ENCODE results near the gene F7.
A peak's percentile ranks its signal among the peaks of the same experiment; 100 is the strongest.

F7 gene

DNA sequence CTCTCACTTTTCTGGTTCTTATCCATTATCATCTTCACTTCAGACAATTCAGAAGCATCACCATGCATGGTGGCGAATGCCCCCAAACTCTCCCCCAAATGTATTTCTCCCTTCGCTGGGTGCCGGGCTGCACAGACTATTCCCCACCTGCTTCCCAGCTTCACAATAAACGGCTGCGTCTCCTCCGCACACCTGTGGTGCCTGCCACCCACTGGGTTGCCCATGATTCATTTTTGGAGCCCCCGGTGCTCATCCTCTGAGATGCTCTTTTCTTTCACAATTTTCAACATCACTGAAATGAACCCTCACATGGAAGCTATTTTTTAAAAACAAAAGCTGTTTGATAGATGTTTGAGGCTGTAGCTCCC, 14.2 kb downstream of the F7 start:
- no peak for DNase-seq

DNA sequence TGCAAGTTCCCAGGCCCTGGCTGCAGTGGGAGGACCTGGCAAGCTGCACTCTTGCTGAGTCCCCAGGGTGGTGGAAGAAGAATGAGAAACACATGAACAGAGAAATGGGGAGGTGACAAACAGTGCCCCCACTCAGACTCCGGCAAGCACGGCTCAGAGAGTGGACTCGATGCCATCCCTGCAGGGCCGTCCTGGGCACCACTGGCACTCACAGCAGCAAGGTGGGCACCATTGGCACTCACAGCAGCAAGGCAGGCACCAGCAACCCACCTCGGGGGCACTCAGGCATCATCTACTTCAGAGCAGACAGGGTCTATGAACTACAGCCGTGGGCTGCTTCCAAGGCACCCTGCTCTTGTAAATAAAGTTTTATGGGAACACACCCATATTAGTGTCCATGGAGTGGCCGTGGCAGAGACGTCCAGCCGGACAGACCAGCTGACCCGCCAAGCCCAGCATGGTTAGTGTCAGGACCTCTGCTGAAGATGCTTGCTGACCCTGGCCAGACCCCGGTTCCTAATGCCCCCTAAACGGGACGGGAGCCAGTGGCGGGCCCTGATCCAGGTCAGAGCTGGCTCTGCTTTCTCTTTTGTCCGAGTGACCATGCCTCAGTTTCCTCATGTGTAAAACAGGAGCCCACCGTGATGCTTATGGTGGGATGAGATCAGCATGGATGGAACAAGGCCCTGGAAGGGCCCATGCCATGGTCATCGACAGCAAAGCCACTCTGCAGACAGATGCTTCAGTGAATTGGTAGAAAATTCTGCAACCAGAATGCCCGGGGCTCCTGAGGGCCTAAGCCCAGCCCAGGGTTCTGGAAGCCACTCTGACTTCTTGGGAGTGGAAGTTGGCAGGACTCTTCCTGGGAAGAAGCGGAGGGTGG, 14.9 kb downstream of the F7 start:
- DNase-seq = no peak

DNA sequence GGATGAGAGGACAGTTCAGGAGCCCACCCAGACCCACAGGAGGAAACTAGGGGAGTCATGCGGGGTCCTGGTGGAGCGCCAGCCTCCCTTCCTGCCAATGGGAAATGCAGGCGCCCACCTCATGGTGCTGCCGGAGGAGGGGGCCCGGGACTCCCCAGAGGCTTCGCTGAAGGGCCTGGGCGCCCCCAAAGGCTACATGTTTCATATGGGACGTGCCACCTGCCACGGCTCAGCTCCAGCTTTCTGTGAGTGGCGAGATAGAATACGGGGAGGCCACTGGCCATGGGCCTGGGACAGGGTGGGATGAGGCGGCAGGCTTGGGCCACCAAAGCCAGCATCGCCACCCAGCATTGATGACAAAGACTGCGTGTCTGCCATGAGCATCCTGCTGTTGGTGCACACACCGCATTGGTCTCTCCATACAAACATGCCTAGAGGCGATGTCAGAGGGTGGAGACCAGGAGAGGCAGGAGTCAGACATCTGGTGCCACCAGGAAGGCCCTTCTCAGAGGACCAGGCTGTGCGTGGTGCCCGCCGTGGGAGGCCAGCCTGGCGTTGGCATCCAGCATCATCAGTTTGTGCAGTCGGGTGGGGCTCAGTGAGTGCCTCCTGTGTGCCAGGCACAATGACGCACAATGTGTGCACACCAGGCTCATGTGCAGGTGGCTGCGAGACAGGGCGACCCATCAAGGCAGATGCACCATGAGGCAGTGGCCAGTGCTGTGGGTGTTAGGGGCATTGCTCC, 15.8 kb downstream of the F7 start:
- no peak for DNase-seq

DNA sequence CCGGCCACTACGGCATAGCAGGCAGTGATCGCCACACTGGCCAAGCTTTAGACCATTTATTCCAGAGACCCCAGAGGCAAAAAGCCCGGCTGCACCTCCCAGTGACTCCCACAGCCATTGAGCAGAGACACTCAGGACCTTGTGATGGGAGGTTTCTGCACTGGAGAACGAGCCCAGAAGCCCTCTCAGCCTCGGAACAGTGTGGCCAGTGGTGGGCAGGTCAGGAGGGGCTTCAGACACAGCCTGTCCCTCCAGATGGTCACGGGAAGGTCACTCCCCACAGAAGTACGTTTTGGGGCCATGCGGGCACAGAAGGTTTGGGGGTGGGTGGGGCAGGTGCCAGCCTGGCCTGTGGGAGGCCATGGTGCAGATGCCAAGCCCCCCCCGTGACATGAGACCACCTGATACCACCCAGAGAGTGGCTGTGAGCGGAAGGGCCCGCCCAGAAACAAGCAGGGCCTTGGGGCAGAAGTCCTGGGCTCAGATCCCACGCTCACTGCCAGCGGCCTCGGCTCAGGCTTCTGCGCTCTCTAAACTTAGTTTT, 16.4 kb downstream of the F7 start:
- DNase-seq = no peak

DNA sequence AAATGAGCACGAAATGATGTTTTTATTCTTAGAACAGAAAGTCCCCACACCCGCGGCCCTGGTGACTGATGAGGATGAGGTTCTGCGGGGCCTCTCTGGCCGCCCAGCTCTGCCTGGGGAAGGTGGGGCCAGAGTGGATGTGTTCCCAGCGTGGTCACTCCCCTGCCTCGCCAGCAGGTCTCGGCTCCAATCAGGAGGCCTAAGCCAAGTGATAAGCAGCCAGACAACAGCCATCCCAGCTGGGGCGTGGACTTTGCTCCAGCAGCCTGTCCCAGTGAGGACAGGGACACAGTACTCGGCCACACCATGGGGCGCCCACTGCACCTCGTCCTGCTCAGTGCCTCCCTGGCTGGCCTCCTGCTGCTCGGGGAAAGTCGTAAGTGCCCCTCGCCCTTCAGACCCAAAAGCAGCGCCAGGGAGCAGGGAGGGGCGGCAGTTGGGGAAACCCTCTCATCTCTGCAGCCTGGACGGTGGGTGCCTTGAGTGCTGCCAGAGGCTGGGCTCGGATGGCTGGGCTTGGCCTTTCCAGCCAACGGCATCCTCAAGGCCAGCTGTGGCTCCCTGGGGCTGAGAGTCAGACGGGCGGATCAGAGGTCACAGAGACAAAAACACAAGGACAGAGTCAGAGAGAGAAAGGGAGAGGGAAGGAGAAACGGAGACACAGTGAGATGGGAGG, 17.1 kb downstream of the F7 start, which contains the start of gene F10:
Gene F10, plus strand, starts transcription at position 250 of the 676 bp plus-strand sequence. Its CDS starts 57 bp downstream, at position 307.
- DNase-seq = no peak

DNA sequence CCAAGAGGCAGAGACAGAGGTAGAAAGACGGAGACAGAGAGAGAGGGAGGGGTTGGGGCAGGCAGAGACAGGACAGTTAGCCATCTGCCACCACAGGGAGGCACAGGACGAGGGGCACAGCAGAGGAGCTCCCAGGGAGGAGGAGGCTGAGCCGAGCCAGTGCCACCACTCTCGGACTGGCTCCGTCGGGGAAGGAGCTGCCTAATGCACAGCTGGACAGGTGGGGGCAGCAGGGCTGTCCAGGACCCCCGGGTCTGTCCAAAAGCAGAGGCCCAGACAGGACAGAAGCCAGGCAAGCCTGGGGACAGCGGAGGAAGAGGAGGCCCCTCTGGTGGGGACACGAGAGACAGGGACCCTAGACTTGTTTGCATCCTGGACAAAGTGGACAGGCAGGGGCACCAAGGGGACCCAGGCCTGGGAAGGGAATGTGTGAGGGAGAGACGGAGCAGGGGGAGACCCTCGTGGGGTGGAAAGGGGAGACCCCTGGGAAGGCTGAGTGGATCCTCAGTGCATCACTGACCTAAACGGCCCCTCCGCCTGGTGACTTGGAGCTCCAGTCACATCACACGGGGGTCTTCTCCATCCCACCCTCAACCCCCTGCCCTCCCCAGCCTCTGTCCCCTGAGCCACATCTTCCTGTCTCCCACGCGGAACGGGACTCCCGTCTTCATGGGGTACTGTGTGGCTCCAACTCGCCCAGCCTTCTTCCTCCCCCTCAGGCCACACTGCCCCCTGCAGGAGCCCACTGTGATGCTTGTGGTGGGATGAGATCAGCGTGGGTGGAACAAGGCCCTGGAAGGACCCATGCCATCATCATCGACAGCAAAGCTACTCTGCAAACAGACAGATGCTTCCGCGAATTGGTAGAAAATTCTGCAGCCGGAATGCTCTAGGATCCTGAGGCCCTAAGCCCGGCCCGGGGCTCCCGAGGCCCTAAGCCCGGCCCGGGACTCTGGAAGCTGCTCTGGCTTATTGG, 17.9 kb downstream of the F7 start:
- DNase-seq = no peak

DNA sequence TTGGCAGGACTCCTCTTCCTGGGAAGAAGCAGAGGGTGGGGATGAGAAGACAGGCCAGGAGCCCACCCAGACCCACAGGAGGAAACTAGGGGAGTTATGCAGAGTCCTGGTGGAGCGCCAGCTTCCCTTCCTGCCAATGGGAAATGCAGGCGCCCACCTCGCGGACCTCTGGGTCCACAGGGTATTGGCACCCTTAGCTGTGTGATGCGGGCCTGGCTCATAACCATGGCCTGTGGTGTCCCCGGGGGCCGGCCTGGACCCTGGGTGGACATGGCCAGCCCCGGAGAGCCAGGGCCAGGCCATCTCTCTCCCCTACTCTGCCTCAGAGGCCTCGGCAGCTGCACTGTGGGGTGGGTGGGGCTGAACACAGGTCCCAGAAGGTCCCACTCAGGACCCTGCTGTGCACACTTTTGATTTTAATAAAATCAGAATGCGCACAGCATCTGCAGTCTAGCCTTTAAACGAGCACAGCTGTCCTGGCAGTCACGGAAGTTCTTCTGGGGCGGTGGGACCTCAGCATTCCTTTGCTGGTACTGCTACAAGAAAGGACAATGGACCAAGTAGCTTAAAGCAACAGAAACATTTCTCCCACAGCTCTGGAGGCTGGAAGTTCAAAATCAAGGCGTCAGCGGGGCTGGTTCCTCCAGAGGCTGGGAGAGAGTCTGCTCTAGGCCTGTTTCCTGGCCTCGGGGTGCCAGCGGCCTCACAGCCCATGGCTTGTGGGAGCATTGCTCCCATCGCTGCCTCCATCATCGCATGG, 18.8 kb downstream of the F7 start:
- no peak for DNase-seq

DNA sequence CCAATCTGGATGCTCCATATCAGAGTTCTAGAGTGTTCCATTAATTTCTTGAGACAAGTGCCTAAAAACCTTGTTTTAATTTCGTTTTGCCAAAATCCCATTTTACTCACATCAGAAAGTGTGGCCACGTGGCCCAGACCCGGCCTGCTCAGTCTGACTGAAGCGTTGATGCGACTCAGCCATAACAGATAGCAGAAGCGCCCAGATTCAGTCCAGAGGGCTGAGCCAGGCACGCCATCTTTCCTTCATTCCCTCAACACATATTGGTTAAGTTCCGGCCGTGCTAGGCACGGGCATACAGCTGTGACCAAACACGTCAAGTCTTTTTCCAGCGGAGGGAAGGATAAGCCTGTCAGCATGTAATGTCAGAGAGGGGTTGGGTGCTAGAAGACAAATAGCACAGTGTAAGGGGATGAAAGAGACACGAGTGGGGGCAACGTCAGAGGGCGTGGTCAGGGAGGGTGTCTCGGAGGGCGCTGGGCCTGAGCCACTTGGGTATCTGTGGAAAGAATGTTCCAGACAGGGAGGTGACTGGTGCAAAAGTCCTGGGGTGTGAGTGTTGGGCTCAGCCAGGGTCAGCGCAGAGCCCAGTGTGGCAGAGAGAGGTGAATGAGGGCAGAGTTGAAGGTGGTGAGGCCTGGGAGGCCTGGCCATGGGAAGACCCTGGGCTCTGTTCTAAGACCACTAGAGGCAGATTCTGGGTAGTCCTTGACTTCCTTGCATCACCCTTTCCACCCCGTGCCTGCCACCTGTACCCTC, 20.1 kb downstream of the F7 start:
- DNase-seq = no peak

DNA sequence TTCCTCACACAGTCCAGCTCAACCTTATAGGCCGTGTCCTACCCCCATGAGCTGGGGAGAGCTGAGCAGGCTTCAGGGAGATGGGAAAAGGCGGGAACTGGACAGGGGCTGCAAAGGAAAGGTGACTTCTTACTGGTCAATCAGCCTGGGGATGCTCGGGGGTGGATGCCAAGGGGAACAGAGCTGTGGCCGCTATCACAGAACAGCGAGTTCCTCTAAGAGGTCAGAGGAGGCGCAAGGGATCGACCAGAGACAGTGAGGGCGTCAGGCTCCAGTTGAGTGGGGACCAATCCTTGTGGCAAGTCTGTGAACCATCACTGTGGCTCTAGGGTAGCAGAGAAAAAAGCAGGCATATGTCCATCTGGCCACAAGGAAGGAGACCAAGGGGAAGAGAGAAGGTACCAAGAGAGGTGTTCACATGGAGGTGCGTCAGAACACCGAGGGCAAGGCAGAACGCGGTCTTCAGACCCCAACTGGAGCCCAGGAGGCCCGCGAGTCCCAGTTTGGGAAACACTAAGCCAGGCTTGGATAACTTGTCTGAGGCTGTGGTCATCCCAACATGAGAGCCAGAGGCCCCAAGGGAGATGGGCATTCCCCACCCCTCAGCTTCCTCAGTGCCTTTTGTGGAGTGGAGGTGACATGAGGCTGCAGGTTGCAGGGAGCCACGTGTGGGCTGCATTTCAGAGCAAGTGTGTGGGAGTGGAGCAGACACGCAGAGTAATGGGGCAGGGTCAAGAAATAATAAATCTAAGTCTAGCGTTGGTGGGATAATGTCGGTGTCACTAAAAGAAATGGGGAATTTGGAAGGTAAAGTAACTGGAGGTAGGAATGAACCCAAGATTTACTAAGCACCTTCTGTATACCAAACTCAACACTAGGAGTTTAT, 20.9 kb downstream of the F7 start:
- DNase-seq = no peak

DNA sequence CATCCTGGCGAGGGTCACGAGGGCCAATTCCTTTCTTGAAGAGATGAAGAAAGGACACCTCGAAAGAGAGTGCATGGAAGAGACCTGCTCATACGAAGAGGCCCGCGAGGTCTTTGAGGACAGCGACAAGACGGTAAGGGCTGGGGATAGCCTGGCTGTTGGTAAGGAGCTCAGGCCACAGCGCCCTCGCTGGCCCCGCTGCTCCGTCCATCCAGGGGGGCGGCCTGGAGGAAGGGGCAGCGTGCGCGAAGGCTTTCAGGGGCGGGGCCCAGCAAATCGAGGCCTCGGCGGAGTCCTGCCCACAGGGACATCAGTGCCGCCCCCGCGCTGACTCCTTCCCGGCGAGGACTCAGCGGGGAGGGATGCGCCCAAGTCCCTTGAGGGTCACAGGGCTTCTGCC, 23.9 kb downstream of the F7 start:
- no peak for DNase-seq

DNA sequence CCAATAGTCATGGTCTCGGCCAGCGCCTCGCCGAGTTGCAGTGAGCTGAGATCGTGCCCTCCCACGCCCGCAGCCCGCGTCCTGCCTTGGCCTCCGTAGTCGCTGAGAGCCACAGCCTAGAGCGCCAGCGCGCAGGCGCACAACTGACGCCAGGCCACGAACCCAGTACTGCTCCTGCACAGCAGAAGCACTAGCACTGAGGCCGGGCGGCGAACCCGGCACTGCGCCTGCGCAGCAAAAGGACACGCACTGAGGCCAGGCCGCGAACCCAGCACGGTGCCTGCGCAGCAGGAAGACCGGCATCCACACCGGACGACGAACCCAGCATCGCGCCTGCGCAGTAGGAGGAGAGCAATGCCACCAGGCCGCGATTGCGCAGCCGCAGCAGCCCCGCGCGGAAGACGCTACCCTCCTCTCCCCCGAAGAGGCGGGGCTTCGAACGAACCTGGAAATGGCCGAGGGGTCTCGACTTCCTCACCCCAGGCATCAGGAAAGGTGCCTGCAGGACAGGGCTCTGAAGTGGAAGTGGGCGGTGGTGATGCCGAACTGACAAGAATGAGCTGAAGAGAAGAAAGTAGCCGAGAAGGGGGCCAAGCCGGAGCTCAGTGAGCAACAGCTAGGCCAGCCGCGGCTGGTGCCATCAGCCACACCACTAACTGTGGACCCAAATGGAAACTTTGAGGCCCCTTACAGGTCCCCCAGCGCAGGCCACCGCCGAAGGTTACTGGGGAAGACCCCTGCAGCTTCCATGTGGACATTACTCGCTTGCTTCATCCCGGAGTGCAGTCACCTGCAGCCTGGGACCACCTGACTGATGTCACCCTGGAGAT, 24.5 kb downstream of the F7 start:
- no peak for DNase-seq

DNA sequence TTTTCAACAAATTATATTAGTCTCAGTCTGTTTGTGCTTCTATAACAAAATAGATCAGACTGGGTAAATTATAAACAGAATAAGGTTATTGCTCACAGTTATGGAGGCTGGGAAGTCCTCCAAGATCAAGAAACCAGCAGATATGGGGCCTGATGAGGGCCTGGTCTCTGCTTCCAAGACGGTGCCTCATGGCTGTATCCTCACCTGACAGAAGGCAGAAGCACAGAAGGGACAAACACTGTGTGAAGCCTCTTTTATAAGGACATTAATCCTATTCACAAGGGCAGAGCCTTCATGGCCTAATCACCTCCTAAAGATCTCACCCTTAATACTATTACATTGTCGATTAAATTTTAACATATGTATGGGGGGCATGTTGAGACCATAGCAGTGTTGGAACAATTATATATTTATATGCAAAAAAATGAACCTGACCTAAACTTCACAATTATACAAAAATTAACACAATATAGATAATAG, 29.7 kb downstream of the F7 start:
- DNase-seq = no peak

DNA sequence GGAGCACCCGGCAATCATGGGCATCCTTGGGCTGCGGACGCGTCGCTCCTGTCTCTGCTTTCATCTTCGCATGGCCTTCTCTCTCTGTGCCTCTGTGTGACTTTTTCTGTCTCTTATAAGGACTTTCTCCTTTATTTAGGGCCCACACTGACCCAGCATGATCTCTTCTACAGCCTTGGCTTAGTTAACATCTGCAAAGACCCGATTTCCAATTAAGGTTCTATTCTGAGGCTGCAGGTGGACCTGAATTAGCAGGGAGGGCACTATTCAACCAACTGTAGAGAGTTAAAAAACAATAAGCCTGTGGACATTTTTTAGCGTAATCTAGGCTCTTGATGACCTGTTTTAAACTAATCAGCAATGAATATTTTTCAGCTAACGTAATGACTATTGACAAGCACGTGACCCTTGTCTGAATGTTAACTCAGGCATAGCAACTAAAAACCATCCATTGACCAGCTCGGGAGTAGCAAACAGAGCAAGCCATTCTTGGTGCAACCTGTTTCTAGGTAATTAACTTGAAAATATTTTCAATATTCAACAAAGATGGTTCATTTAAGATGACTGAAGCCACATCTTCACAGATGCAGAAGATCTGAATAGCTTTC, 32.2 kb downstream of the F7 start:
- no peak for DNase-seq

DNA sequence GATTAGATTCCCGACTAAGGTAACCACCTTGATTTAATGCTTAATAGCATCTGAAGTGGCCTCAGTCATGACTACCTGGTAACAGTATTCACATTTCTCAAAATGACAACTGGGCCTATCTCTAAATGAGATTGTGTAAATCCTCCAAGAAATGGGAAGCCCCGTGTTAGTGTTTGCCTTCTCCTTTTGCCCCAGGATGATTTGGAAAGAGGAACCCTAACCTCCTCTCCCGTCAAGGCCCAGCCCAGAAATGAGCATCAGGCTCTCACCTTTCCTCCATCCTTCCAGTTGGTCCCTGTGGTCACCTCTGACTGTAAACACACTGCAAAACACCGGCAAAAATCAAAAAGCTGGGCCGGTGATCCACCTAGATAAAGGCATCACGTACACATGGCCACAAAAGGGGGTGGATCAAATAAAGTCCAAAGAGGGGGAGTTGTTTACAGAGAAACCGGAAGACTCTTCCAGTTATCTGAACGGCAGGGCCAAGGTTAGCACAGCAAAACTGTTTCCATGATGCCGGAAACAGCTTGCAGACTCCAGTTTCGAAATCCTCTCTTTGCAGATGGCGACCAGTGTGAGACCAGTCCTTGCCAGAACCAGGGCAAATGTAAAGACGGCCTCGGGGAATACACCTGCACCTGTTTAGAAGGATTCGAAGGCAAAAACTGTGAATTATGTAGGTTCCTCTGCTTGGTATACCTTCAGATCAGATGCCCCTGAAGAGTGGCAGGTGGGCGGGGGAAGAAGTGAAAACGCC, 33.4 kb downstream of the F7 start:
- DNase-seq = peak; percentile 20

DNA sequence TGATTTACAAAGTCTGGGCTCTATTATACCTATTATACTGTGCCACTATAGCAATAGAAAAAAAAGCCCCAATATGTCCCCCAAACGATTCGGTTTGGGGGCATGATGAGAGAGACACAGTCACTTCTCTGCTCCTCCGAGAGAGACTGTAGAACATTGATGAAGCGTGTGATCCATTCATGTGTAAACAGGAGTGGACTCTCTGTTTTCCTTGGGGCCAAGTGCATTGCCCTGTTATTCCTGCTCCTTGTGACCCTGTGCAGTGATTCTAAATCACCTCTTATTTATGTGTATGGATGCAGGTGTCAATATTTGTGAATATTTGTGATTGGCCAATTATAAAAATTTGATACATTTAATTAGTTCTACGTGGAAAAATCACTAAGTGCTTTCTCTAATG, 34.0 kb downstream of the F7 start:
- no peak for DNase-seq

DNA sequence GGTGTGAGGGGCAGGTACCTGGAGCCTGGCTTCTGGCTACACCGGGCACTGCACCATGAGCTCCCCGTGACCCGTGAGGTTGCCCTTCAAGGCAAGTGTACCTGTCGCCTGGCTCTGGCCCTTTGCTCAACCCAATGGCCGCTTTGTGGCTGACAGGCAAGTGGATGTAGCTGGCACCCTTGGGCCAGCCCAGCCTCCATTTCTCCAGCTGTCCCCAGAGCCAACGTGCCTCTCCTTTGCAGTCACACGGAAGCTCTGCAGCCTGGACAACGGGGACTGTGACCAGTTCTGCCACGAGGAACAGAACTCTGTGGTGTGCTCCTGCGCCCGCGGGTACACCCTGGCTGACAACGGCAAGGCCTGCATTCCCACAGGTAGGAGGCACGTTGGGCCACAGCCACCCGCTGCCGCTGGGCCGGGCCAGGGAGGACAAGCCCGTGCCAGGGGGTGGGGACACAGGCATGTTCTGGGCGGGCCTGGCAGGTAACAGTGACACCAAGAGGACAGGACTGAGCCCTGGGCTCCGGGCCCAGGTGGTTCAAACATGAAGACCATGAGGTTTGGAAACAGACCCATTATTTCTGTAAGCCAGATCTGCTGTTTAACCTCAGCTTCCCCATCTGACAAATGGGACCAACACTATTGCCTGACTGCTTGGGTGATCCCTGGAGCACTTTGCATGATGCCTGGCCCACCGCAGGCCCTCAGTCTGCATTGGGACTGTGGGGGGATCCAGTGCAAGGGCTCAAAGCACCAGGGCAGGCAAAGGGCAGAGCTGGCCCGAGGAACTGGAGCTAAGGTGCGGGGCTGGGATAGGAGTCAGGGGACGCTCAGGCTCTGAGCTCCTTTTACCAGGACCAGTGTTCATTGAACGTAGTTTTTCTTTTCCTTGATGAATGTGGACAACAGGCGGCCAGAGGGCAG, 35.3 kb downstream of the F7 start:
- no peak for DNase-seq
